Astrocyte of the cerebellum (primary cell): ENCODE measurements around the gene LPAR6.

Experiments used
- DNase-seq: peaks from one replicate; pipeline ENCODE4 v3.0.0-alpha.2; 2011; ENCODE audit warnings: low read depth
- H3K4me3 ChIP-seq: 2 replicates; pipeline ENCODE4 v1.5.1; 2011; ENCODE audit warnings: mild to moderate bottlenecking, low read depth, low read length, moderate library complexity
- CTCF ChIP-seq: IDR thresholded peaks from 2 replicates; pipeline ENCODE4 v1.5.1; 2012; ENCODE audit warnings: low read length, low read depth, moderate library complexity, mild to moderate bottlenecking; ENCODE audit errors: missing control alignments
- in situ Hi-C: cut with HindIII; loops from 2 replicates; pipeline ENCODE4 v1.10.0; 2017; ENCODE audit warnings: low sequenced_read_pairs

Gene LPAR6

GRCh38 chr13:48383384-48383783 is 29.5 kb downstream of the LPAR6 start:
- no peak for DNase-seq
- no peak for TF ChIP-seq CTCF
- no peak overlapping the region for H3K4me3 ChIP-seq
- in situ Hi-C loops, result no loop called here

DNA sequence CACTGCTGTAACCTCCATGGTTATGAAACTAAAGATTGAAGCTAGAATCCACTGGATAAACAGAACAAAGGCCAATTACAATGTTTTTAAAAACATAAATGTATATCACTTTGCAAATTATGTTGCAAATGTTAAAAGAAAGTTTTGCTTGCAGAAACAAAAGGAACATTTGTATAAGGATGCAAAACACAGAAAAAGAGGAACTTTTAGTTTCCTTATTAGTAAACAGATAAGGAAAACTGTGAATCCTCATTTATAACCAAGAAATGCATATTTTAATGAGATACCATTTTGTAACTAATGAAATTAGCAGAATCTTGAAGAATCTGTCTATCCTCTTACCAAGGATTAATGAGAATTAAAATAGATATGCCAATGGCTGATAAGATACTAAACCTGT is 32.3 kb downstream of the LPAR6 start:
- in situ Hi-C loops, result no loop called here
- TF ChIP-seq CTCF, result no peak
- H3K4me3 ChIP-seq, result no peak overlapping the region
- no peak for DNase-seq

DNA sequence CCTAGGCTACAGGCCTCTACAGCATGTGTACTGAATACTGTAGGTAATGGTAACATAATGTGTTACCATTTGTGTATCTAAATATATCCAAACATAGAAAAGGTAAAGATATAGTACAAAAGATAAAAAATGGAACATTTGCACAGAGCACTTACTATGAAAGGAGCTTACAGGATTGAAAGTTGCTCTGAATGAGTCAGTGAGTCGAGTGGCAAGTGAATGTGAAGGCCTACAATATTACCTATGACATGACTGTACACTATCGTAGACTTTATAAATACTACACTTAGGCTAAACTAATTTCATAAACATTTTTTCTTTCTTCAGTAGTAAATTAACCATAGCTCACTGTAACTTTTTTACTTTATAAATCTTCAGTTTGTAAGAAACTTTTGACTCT is 35.1 kb downstream of the LPAR6 start:
- no peak for TF ChIP-seq CTCF
- H3K4me3 ChIP-seq, result no peak overlapping the region
- DNase-seq, result no peak
- in situ Hi-C loops, result no loop called here

DNA sequence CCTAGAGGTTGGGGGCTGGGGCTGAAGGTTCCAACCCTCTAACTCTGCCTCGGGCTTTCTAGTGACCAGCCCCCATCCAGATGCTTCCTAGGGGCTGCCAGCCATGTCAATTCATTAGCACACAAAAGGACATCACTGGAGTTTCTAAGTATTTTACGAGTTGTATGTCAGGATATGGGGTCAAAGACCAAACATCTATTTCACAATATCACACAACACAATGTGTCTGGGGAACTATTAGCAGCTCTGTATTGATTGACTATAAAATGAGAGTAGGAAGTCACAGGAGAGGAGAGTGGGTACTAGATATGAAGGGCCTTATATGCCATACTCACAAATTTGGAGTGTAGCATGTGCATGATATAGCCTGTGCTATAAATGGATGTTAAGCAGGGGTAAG is 42.1 kb downstream of the LPAR6 start:
- no peak for TF ChIP-seq CTCF
- in situ Hi-C loops, result no loop called here
- no peak for DNase-seq
- H3K4me3 ChIP-seq, result no peak overlapping the region

GRCh38 chr13:48369988-48370387 is 42.9 kb downstream of the LPAR6 start:
- H3K4me3 ChIP-seq, result no peak overlapping the region
- TF ChIP-seq CTCF, result no peak
- DNase-seq, result no peak
- in situ Hi-C loops, result no loop called here
